Measurements from ENCODE around the gene TMEM266.

The TMEM266 gene

DNA sequence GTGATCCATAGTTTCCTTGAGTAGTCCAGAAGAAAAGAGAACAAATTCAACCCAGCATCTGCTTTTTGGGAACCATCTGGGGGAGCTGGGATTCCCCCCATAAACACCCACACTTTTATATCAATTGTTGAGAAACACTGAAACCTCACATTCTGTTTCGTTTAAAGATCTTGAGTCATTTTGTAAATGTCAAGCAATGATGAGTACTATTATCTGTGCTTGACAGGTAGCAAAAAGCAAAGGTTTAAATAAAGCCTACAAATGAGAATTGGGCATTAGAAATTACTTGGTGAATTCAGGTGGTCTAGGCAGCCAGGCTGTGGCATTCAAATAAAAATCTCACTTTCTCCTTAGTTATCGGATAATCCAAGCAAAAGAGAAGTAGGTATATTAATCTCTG is 75.7 kb downstream of the TMEM266 start:
- DNase-seq, result no peak

DNA sequence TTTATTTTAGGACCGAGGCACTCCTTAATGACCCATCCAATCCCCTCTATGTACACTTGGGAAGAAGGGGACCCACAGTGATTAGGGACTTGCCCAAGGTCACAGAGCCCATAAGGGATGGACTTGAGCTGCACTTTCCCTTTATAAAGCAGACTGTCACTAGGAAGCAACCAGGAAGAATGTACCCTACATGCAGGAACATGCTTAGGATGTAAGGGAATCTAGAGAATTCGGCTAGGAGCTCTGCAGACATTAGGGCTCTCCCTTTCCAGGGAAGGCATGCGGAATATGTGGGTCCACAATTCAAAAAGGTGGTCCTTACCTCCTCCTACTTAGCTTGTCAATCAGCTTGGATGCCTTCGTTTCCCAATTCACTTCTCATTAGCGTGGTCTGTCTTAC is 78.7 kb downstream of the TMEM266 start:
- DNase-seq, result no peak

- peak; percentile 29 for DNase-seq
These were observed 79.7 kb downstream of the TMEM266 start for GRCh38 chr15:76139368-76140073.

DNA sequence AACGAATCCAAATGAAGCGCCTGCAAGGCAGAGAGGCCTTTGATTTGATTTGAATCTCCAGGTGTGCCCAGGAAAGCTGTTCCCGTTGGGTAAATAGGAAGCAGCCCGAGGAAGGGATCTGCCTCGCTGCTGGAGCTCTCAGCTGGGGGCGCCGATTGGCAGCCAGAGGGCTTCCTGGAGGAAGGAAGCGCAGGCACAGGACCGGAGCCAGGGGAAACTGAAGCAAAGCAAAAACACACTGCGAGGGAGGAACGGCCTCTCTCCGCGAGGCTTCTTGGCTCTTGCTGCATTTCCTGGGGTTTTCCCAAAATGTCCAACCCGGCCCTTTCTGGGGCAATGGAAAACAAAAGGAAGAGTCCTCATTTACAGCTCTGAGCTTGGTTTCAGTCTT is 80.3 kb downstream of the TMEM266 start:
- no peak for DNase-seq

DNA sequence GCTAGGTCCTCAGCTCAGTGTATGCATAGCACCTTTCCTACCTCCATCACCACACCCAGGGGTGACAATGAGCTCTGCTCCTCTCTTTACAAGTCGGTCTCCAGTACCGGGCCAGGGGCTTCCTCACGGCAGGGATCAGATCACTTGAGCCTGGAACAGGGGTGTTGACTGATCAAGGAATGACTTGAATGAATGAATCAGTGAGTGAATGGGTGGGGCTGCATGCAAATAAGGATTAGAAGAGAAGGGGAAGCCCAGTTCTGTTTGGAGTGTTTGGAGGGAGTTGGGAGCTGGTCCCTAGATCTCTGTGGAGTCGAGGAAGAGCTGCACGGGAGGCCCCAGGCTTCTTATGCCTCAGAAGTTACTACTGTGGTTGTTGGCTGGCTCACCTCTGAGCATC is 87.0 kb downstream of the TMEM266 start:
- DNase-seq, result no peak

GRCh38 chr15:76147906-76148570 is 88.3 kb downstream of the TMEM266 start:
- DNase-seq, result peak; percentile 14

DNA sequence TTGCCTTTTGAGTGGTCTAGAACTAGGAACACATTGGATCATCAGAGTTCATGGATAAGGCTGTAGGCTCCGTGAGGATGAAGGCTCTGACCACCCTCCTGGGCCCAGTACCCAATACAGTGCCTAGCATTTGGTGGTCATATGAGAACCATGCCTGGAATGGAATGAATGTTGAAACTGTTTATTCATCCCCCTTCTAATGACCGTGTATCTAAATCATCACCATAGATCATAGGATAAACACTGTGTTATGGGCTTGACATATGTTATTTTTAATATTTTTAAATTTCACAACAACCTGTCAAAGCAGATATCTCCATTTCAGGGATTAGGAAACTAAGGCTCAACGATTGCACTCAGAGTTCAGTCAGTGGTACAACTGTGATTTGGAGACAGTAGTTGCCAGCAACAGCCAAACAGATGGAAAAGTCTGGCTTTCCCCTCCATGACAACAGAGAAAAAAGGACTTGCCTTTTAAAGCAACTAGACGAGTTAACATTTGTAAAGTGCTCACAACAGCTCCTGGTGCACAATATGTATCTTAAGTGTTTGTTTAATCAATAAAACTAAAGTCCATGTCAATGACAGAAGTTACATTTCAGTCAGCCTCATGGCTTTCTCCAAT is 89.6 kb downstream of the TMEM266 start:
- DNase-seq, result no peak

GRCh38 chr15:76150513-76150912 is 90.7 kb downstream of the TMEM266 start:
- no peak for DNase-seq

DNA sequence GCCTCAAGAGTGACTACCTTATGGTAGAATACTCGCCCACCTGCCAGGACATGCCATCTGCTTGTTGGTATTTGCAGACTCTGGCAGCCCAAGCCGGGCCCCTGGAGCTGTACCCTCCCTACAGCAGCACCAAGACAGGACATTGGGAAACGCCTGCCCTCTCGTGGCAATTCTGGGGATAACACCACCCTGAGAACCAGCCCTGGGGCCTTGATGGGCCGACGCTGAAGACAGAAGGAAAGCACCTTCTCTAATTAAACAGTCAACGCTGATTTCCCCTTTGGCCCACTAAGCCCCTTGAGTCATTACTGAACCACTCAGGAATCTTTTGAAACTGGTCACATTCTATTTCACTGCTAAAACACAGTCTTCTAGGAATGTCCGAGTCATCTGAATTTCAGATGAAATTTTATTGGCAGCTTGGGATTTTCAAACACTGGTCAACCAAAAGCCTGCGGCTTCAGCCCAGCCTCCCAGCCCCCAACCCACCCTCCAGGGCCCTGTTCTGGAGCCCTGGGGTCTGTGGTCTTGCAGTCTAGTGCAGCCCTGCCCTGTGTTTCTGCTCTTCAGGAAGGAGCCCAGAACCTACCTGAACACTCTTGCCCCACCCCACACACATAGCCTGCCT is 91.3 kb downstream of the TMEM266 start:
- DNase-seq, result peak; percentile 10

DNA sequence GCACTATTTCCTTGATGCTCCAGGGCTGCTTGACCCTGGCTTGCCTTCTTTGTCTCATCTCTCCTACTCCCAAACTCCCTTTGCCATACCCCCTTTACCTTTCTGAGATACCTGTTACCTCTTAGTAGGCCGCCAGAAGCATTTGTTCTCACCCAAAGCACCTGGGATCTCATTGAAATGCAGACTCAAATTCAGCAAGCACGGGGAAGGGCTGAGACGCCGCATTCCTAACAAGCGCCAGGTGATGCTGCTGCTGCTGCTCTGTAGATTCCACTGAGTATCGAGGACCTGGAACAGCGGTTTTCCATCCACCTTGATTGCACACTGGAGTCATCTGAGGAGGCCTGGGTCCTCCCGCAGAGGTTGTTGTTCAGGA is 91.8 kb downstream of the TMEM266 start:
- no peak for DNase-seq

GRCh38 chr15:76152197-76152596 is 92.4 kb downstream of the TMEM266 start:
- DNase-seq, result no peak

- no peak for DNase-seq
These were observed 93.7 kb downstream of the TMEM266 start for GRCh38 chr15:76153241-76154197.

- no peak for DNase-seq
These were observed 95.9 kb downstream of the TMEM266 start for GRCh38 chr15:76155731-76156130.

DNA sequence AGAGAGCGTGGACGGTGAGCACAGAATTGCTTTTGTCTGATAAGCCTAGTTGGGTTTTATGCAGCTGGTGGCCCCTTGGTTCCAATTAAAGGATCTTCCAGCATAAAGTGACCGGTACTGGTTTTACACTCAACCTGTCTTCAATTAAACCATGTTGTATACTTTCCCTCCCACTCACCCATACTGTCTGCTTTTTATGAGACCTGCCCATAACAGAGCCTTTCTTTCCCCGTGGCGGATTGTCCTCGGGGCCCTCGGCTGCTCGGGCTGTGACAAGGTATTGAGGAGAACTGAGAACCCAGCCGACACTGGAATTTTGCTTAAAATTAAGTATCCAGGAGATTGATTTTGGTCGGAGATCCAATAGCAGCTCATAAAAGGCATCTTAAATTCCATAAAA is 98.4 kb downstream of the TMEM266 start:
- DNase-seq, result no peak

- no peak for DNase-seq
These were observed 99.0 kb downstream of the TMEM266 start for GRCh38 chr15:76158815-76159214.

DNA sequence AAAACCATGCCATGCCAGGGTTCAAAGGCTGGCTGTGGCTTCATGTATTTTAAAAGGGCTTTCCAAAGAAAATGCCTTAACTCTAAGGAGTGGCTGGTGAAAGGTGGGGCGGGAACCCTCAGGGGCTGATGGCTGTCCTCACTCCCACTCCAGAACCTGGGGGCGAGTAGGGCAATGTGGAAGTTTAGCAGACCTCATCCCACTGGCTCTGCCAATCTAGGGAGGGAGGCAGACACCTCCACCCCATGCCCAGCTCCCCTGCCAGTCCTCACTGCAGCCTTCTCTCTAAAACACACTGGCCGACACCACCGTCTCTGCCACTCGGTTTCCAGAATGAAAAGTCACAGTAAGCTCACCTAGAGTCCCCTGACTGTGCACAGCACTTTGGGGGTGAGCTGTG is 99.5 kb downstream of the TMEM266 start:
- DNase-seq, result no peak

- no peak for DNase-seq
These were observed 100.8 kb downstream of the TMEM266 start for GRCh38 chr15:76160426-76161152.

DNA sequence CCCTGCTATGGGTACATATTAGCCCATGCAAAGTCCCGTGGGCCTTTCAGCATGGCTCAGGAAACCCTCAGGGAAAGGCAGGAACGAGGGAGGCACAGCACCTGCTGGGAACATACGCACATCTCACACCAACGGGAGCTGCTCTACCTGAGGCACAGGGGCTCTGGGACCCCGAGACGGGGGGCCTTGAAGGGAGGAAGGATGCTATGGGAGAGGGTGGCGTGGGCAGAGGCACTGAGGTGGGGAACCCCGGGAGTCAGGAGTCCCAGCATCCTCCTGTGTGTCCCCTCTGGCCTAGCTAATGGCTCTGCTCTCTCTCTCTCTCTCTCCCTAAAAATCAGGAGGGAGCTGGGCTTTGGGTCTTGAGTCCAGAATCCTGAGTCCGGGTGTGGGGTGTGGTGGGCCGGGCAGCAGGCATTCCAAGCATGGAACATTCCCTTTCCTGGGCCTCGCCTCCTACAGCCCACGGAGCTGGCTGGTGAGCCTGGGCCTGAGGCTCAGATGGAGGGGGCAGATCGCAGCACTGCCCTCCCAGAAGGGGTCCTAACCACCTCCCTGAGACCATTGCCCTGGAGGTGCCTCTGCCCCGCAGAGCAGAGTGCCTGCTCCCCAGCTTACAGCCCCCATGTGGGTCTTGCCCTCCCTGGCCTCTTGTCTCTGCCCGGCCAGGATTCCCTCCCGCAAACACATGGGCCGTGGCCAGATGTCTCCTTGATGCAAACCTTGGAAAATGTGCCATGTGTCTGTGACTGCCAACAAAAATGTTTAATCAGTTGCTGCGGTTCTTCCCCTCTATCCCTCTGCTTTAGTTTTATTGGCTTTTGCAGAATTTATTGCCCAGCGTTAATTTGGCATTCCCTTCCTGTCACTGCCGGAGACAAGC is 101.6 kb downstream of the TMEM266 start:
- DNase-seq, result no peak

GRCh38 chr15:76162036-76162398 is 102.2 kb downstream of the TMEM266 start:
- no peak for DNase-seq

DNA sequence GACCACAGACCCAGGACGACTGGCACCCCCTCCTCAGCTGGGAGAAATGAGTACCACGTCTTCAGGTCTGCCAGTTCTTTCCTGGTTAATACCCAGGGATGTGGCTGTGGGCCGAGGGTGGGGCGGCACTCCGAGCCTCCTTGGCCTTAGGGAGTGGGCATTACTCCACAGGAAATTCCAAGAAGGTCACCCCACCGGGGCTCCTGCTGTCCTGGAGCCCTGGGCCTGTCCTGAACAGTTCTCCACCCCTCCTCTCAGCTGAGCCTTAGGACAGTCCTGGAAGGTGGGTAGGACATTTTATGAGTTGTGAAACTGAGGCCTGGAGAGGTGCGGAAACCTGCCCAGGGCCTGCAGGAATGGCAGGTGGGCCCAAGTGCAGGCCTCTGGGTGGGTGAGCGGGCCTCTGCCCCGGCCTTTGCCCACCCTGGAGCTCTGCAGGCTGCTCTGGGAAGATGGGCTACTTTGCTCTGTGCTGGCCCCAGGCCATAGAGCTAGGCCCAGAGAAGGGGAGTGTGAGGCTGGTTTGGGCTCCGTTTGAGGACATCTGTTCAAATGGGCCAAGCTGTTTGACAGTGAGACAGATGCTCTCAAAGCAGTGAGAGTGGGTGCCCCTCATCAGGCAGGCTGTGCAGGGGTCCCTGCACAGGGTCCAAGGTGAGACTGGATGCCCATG is 103.1 kb downstream of the TMEM266 start:
- no peak for DNase-seq
